ENCODE results near the gene PTPRM. TPM values are rescaled to one million over a fixed set of nuclear protein-coding genes. Genes with fewer than 3 reads are reported as not detected.

Gene PTPRM
- total and polyA plus RNA-seq, 3 donors from 2014 or later: 76.4 to 101 (median 94.6) TPM

GRCh38 chr18:8330575-8330974, 763.5 kb downstream of the PTPRM start:
- DNase-seq: no peak
- H3K4me3 ChIP-seq: no peak overlapping the region
- WGBS, 2 donors: 96% methylated on average over 10 of the region's 10 CpGs
- H3K27ac ChIP-seq: no peak overlapping the region
- no peaks in the 10 kb centered on the region for H3K4me1 ChIP-seq
- no peaks in the 10 kb centered on the region for H3K27me3 ChIP-seq
- TF ChIP-seq POLR2A (IDR thresholded peaks at IDR 0.05): no peak
- TF ChIP-seq CTCF (IDR thresholded peaks at IDR 0.05): no peak
- no peaks in the 10 kb centered on the region for H3K36me3 ChIP-seq (ENCODE audit: low read depth, missing control alignments)
- intact Hi-C loops (cut with DNase I; ENCODE audit: low total_unique reads): no loop called here
- H3K9me3 ChIP-seq: no peaks in the 10 kb centered on the region

GRCh38 chr18:8332286-8332685, 765.2 kb downstream of the PTPRM start:
- no peak overlapping the region for H3K4me3 ChIP-seq
- intact Hi-C loops (cut with DNase I; ENCODE audit: low total_unique reads): no loop called here
- no peak for TF ChIP-seq CTCF (IDR thresholded peaks at IDR 0.05)
- TF ChIP-seq POLR2A (IDR thresholded peaks at IDR 0.05): no peak
- H3K27ac ChIP-seq: no peak overlapping the region
- WGBS, 2 donors: 89 to 95% methylated on average over 4 of the region's 4 CpGs
- H3K4me1 ChIP-seq: no peaks in the 10 kb centered on the region
- H3K36me3 ChIP-seq (ENCODE audit: low read depth, missing control alignments): no peaks in the 10 kb centered on the region
- H3K27me3 ChIP-seq: no peaks in the 10 kb centered on the region
- DNase-seq: no peak
- H3K9me3 ChIP-seq: no peaks in the 10 kb centered on the region

GRCh38 chr18:8333961-8334360, 766.8 kb downstream of the PTPRM start:
- Histone ChIP-seq H3K27ac (no peak overlapping the region), H3K27me3 (no peaks in the 10 kb centered on the region), H3K4me3 (no peak overlapping the region), H3K36me3 (ENCODE audit: low read depth, missing control alignments) (no peaks in the 10 kb centered on the region), H3K9me3 (no peaks in the 10 kb centered on the region), H3K4me1 (no peaks in the 10 kb centered on the region)
- intact Hi-C loops (cut with DNase I; ENCODE audit: low total_unique reads): no loop called here
- no peak for DNase-seq
- TF ChIP-seq CTCF (IDR thresholded peaks at IDR 0.05) (no peak), POLR2A (IDR thresholded peaks at IDR 0.05) (no peak)
- 95 to 100% methylated on average over 1 of the region's 1 CpG for WGBS, 2 donors

GRCh38 chr18:8337211-8337610, 770.1 kb downstream of the PTPRM start:
- intact Hi-C loops (cut with DNase I; ENCODE audit: low total_unique reads): no loop called here
- Histone ChIP-seq H3K27ac (no peak overlapping the region), H3K4me3 (no peak overlapping the region), H3K4me1 (no peaks in the 10 kb centered on the region), H3K36me3 (ENCODE audit: low read depth, missing control alignments) (no peaks in the 10 kb centered on the region), H3K9me3 (no peaks in the 10 kb centered on the region), H3K27me3 (no peaks in the 10 kb centered on the region)
- TF ChIP-seq POLR2A (IDR thresholded peaks at IDR 0.05) (no peak), CTCF (IDR thresholded peaks at IDR 0.05) (no peak)
- no peak for DNase-seq
- 81 to 89% methylated on average over 3 of the region's 3 CpGs for WGBS, 2 donors

- H3K4me1 ChIP-seq: no peaks in the 10 kb centered on the region
- no peak overlapping the region for H3K27ac ChIP-seq
- TF ChIP-seq CTCF (IDR thresholded peaks at IDR 0.05) (no peak), POLR2A (IDR thresholded peaks at IDR 0.05) (no peak)
- intact Hi-C loops (cut with DNase I; ENCODE audit: low total_unique reads): no loop called here
- no peaks in the 10 kb centered on the region for H3K36me3 ChIP-seq (ENCODE audit: low read depth, missing control alignments)
- no peaks in the 10 kb centered on the region for H3K27me3 ChIP-seq
- no peaks in the 10 kb centered on the region for H3K9me3 ChIP-seq
- H3K4me3 ChIP-seq: no peak overlapping the region
- WGBS, 2 donors: 64 to 79% methylated on average over 4 of the region's 4 CpGs
- DNase-seq: no peak
Observed at GRCh38 chr18:8339210-8339609, 772.1 kb downstream of the PTPRM start.
